H9 (cell line): ENCODE measurements around the gene EDNRA. TPM values are rescaled to one million over a fixed set of nuclear protein-coding genes. Genes with fewer than 3 reads are reported as not detected.

ENCODE experiments used
- DNase-seq: peaks from one replicate; pipeline ENCODE4 v3.0.0-alpha.2; 2017
- H2AFZ ChIP-seq: one replicate; pipeline ENCODE4 v1.6.1; 2013; ENCODE audit warnings: mild to moderate bottlenecking, low read length, control low read depth, moderate library complexity
- H2AK5ac ChIP-seq: 2 replicates; pipeline ENCODE4 v1.6.1; 2013; ENCODE audit warnings: low read length, control low read depth, mixed read lengths; ENCODE audit not compliant: insufficient read length
- H2BK120ac ChIP-seq: one replicate; pipeline ENCODE4 v1.6.1; 2013; ENCODE audit warnings: low read depth, mild to moderate bottlenecking, low read length, control low read depth, inconsistent platforms; ENCODE audit not compliant: poor library complexity, severe bottlenecking
- H2BK12ac ChIP-seq: 2 replicates; pipeline ENCODE4 v1.6.1; 2013; ENCODE audit warnings: low read length, control low read depth, mixed read lengths, low read depth; ENCODE audit not compliant: insufficient read length
- H2BK15ac ChIP-seq: 2 replicates; pipeline ENCODE4 v1.6.1; 2013; ENCODE audit warnings: low read depth, low read length, control low read depth
- H2BK20ac ChIP-seq: one replicate; pipeline ENCODE4 v1.6.1; 2013; ENCODE audit warnings: low read depth, mild to moderate bottlenecking, low read length, control low read depth, inconsistent platforms; ENCODE audit not compliant: poor library complexity, severe bottlenecking
- H2BK5ac ChIP-seq: 2 replicates; pipeline ENCODE4 v1.6.1; 2013; ENCODE audit warnings: low read length, control low read depth, mixed read lengths; ENCODE audit not compliant: insufficient read length
- H3K14ac ChIP-seq: 2 replicates; pipeline ENCODE4 v1.6.1; 2013; ENCODE audit warnings: low read length, control low read depth; ENCODE audit not compliant: insufficient read depth
- H3K18ac ChIP-seq: 2 replicates; pipeline ENCODE4 v1.6.1; 2013; ENCODE audit warnings: low read depth, mild to moderate bottlenecking, mixed read lengths, low read length, control low read depth; ENCODE audit not compliant: insufficient read length
- H3K23ac ChIP-seq: 2 replicates; pipeline ENCODE4 v1.6.1; 2013; ENCODE audit warnings: low read length, control low read depth, mixed read lengths, low read depth; ENCODE audit not compliant: insufficient read length
- H3K23me2 ChIP-seq: 2 replicates; pipeline ENCODE4 v1.6.1; 2013; ENCODE audit warnings: low read depth, mild to moderate bottlenecking, mixed read lengths, low read length, control low read depth; ENCODE audit not compliant: insufficient read length, poor library complexity, severe bottlenecking
- H3K27ac ChIP-seq: 2 replicates; pipeline ENCODE4 v1.5.1; 2013; ENCODE audit warnings: low read length, control low read depth, mixed read lengths, low read depth; ENCODE audit not compliant: insufficient read length
- H3K27me3 ChIP-seq: 2 replicates; pipeline ENCODE4 v1.6.1; 2013; ENCODE audit warnings: low read length, control low read depth, inconsistent platforms; ENCODE audit not compliant: insufficient read depth
- H3K4ac ChIP-seq: 2 replicates; pipeline ENCODE4 v1.6.1; 2013; ENCODE audit warnings: low read depth, mild to moderate bottlenecking, control low read depth, inconsistent platforms, low read length, moderate library complexity
- H3K4me1 ChIP-seq: 2 replicates; pipeline ENCODE4 v1.6.1; 2013; ENCODE audit warnings: low read length, control low read depth, inconsistent platforms; ENCODE audit not compliant: insufficient read depth
- H3K4me2 ChIP-seq: 2 replicates; pipeline ENCODE4 v1.6.1; 2013; ENCODE audit warnings: low read length, control low read depth, mixed read lengths; ENCODE audit not compliant: insufficient read length, insufficient read depth
- H3K56ac ChIP-seq: 2 replicates; pipeline ENCODE4 v1.6.1; 2013; ENCODE audit warnings: low read depth, mild to moderate bottlenecking, mixed read lengths, low read length, control low read depth; ENCODE audit not compliant: insufficient read length
- H3K79me1 ChIP-seq: 2 replicates; pipeline ENCODE4 v1.6.1; 2013; ENCODE audit warnings: low read depth, mild to moderate bottlenecking, moderate library complexity, low read length, control low read depth, inconsistent platforms; ENCODE audit not compliant: insufficient read depth, poor library complexity, severe bottlenecking
- H3K79me2 ChIP-seq: 2 replicates; pipeline ENCODE4 v1.6.1; 2013; ENCODE audit warnings: low read length, control low read depth, inconsistent platforms; ENCODE audit not compliant: insufficient read depth
- H3K9ac ChIP-seq: 2 replicates; pipeline ENCODE4 v1.6.1; 2013; ENCODE audit warnings: low read length, control low read depth, mixed read lengths; ENCODE audit not compliant: insufficient read length; ENCODE audit errors: extremely low read depth
- H3K9me3 ChIP-seq: one replicate; pipeline ENCODE4 v1.6.1; 2013; ENCODE audit warnings: low read depth, low read length, inconsistent platforms; ENCODE audit not compliant: control insufficient read depth
- H3T11ph ChIP-seq: one replicate; pipeline ENCODE4 v1.6.1; 2013; ENCODE audit warnings: mild to moderate bottlenecking, low read length, control low read depth, inconsistent platforms
- H4K20me1 ChIP-seq: one replicate; pipeline ENCODE4 v1.6.1; 2013; ENCODE audit not compliant: control insufficient read depth, insufficient read length, insufficient read depth
- H4K5ac ChIP-seq: 2 replicates; pipeline ENCODE4 v1.6.1; 2013; ENCODE audit warnings: low read depth, mild to moderate bottlenecking, mixed read lengths, low read length, control low read depth; ENCODE audit not compliant: insufficient read length
- H4K8ac ChIP-seq: replicated peaks from 2 replicates; pipeline ENCODE4 v1.6.1; 2013; ENCODE audit warnings: low read length, control low read depth, mixed read lengths, low read depth; ENCODE audit not compliant: insufficient read length
- H4K91ac ChIP-seq: 2 replicates; pipeline ENCODE4 v1.6.1; 2013; ENCODE audit warnings: low read depth, mild to moderate bottlenecking, moderate library complexity, mixed read lengths, low read length, control low read depth; ENCODE audit not compliant: insufficient read length
- H3K27ac Mint-ChIP-seq, 3 experiments: 2 replicates in 2 of 3; 3 replicates in 1 of 3; pipeline ENCODE4 v1.8.0; 2020 to 2021; ENCODE audit warnings: mixed read lengths in 3 of 3, mild to moderate bottlenecking in 1 of 3, moderate library complexity in 1 of 3
- H3K27me3 Mint-ChIP-seq: 2 replicates; pipeline ENCODE4 v1.8.0; 2021; ENCODE audit warnings: low read depth, mild to moderate bottlenecking, moderate library complexity, mixed read lengths
- H3K36me3 Mint-ChIP-seq, 3 experiments: 2 replicates in 2 of 3; 3 replicates in 1 of 3; pipeline ENCODE4 v1.8.0; 2020 to 2021; ENCODE audit warnings: low read depth in 3 of 3, mixed read lengths in 3 of 3; ENCODE audit not compliant: insufficient read depth in 1 of 3
- H3K4me1 Mint-ChIP-seq, 2 experiments: 2 replicates each; pipeline ENCODE4 v1.8.0; 2020; ENCODE audit warnings: mixed read lengths in 2 of 2
- H3K4me3 Mint-ChIP-seq, 2 experiments: 2 replicates in 1 of 2; 3 replicates in 1 of 2; pipeline ENCODE4 v1.8.0; 2020 to 2021; ENCODE audit warnings: mild to moderate bottlenecking in 2 of 2, mixed read lengths in 2 of 2, moderate library complexity in 1 of 2
- H3K9me3 Mint-ChIP-seq, 2 experiments: 2 replicates in 1 of 2; 3 replicates in 1 of 2; pipeline ENCODE4 v1.8.0; 2020; ENCODE audit warnings: mild to moderate bottlenecking in 2 of 2, mixed read lengths in 2 of 2, moderate library complexity in 1 of 2
- WGBS: extraction: QIAGEN DNeasy Blood & Tissue Kit; methylation state at CpG from one replicate; pipeline ENCODE4 v1.1.7; 2013; ENCODE audit warnings: missing lambda C conversion rate, low lambda C conversion rate, mixed read lengths; ENCODE audit not compliant: insufficient read length; ENCODE audit errors: extremely low coverage; 5-methylcytosine and 5-hydroxymethylcytosine counted together
- total RNA-seq: library from RNA; stranded (reverse); gene quantifications from 2 replicates; pipeline ENCODE4 v1.2.1, GENCODE V29; 2021
- TF ChIP-seq, protein P1 (sequence below): fragments of 200-600 bp; sonication (generic); conservative IDR thresholded peaks from 3 replicates; pipeline ENCODE4 v1.8.0; 2021; ENCODE audit warnings: antibody characterized with exemption, mild to moderate bottlenecking

Gene EDNRA
- total RNA-seq, 1 experiment from 2014 or later, result 1.6 TPM

GRCh38 chr4:147581606-147582350 is 100.9 kb downstream of the EDNRA start:
- Histone ChIP-seq H2AK5ac (no peak overlapping the region), H3K27me3 (no peaks in the 10 kb centered on the region), H2BK5ac (no peak overlapping the region), H3K9me3 (no peaks in the 10 kb centered on the region), H3K18ac (no peak overlapping the region), H2BK20ac (no peak overlapping the region), H3K4ac (no peak overlapping the region), H3K4me2 (no peak overlapping the region), H3K27ac (no peak overlapping the region), H3K14ac (no peak overlapping the region), H3T11ph (no peak overlapping the region), H3K23me2 (no peaks in the 10 kb centered on the region), H3K56ac (no peak overlapping the region), H4K8ac (no peak overlapping the region), H2BK120ac (no peak overlapping the region), H3K9ac (no peak overlapping the region), H2BK12ac (no peak overlapping the region), H3K79me2 (no peaks in the 10 kb centered on the region), H2AFZ (no peak overlapping the region), H3K79me1 (no peaks in the 10 kb centered on the region), H4K20me1 (no peaks in the 10 kb centered on the region), H4K91ac (no peak overlapping the region), H3K23ac (no peak overlapping the region), H4K5ac (no peak overlapping the region), H3K4me1 (no peaks in the 10 kb centered on the region), H2BK15ac (no peak overlapping the region)
- H3K27me3 Mint-ChIP-seq, result no peaks in the 10 kb centered on the region; the same call in 1 of the 2 replicates
- H3K27ac Mint-ChIP-seq, result no peak overlapping the region
- no CpG with 5 or more reads among the region's 6 CpGs for WGBS
- H3K4me3 Mint-ChIP-seq, result no peak overlapping the region
- H3K4me1 Mint-ChIP-seq, result peaks cover 2 to 4% of the 10 kb centered on the region in 2 experiments; a peak in 2 of 4 replicates
- TF ChIP-seq, protein P1, sequence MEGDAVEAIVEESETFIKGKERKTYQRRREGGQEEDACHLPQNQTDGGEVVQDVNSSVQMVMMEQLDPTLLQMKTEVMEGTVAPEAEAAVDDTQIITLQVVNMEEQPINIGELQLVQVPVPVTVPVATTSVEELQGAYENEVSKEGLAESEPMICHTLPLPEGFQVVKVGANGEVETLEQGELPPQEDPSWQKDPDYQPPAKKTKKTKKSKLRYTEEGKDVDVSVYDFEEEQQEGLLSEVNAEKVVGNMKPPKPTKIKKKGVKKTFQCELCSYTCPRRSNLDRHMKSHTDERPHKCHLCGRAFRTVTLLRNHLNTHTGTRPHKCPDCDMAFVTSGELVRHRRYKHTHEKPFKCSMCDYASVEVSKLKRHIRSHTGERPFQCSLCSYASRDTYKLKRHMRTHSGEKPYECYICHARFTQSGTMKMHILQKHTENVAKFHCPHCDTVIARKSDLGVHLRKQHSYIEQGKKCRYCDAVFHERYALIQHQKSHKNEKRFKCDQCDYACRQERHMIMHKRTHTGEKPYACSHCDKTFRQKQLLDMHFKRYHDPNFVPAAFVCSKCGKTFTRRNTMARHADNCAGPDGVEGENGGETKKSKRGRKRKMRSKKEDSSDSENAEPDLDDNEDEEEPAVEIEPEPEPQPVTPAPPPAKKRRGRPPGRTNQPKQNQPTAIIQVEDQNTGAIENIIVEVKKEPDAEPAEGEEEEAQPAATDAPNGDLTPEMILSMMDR, result no peak
- DNase-seq, result no peak
- H3K36me3 Mint-ChIP-seq, result peaks cover 0 to 9% (median 2%) of the 10 kb centered on the region in 3 experiments; a peak in 3 of 7 replicates
- H3K9me3 Mint-ChIP-seq, result peaks cover 4 to 17% of the 10 kb centered on the region in 2 experiments
